CD14-positive monocyte (primary cell): ENCODE results near the gene DMBX1. TPM values are rescaled to one million over a fixed set of nuclear protein-coding genes. Genes with fewer than 3 reads are reported as not detected.

Source experiments
- DNase-seq, 3 donors: peaks; one replicate each; pipeline ENCODE4 v3.0.0-alpha.2; 2011 to 2022
- H2AFZ ChIP-seq: 2 replicates; pipeline ENCODE4 v1.6.0; 2012; ENCODE audit warnings: mild to moderate bottlenecking, low read depth, low read length, inconsistent platforms; ENCODE audit not compliant: insufficient read depth, poor library complexity, severe bottlenecking
- H3K27ac ChIP-seq, 2 donors: 1 replicate in 1 of 2; 2 replicates in 1 of 2; pipeline ENCODE4 v1.5.1; 2012 to 2013; ENCODE audit warnings: low read length in 2 of 2, control low read depth in 1 of 2, inconsistent platforms in 1 of 2, low read depth in 1 of 2, mild to moderate bottlenecking in 1 of 2
- H3K27me3 ChIP-seq, 2 donors: one replicate each; pipeline versions ENCODE4 v1.6.0 to v1.6.1; 2011 to 2013; ENCODE audit warnings: low read length in 2 of 2; ENCODE audit not compliant: control insufficient read depth in 2 of 2, insufficient read depth in 2 of 2
- H3K36me3 ChIP-seq, 2 donors: replicated peaks in 1 of 2; 1 replicate in 1 of 2; 2 replicates in 1 of 2; pipeline versions ENCODE4 v1.5.1 to v1.6.1; 2012 to 2013; ENCODE audit warnings: low read length in 2 of 2, control low read depth in 1 of 2, inconsistent platforms in 1 of 2, mild to moderate bottlenecking in 1 of 2; ENCODE audit not compliant: insufficient read depth in 2 of 2, control insufficient read depth in 1 of 2
- H3K4me1 ChIP-seq, 2 donors: 1 replicate in 1 of 2; 2 replicates in 1 of 2; pipeline versions ENCODE4 v1.5.1 to v1.6.1; 2012 to 2013; ENCODE audit warnings: low read length in 2 of 2, control low read depth in 1 of 2, inconsistent platforms in 1 of 2, mild to moderate bottlenecking in 1 of 2, moderate library complexity in 1 of 2; ENCODE audit not compliant: insufficient read depth in 2 of 2, control insufficient read depth in 1 of 2
- H3K4me2 ChIP-seq: replicated peaks from 2 replicates; pipeline ENCODE3; 2012; ENCODE audit warnings: low read length, moderate library complexity, mild to moderate bottlenecking; ENCODE audit not compliant: poor library complexity, severe bottlenecking; ENCODE audit errors: extremely low read depth
- H3K4me3 ChIP-seq, 3 experiments: fragments of 200-600 bp in 1 of 3; sonication (generic) in 1 of 3; replicated peaks in 1 of 3; 1 replicate in 2 of 3; 2 replicates in 1 of 3; pipeline ENCODE4 v1.5.1; 2011 to 2013; ENCODE audit warnings: low read length in 3 of 3, mild to moderate bottlenecking in 3 of 3, control low read depth in 2 of 3, low read depth in 2 of 3, inconsistent platforms in 1 of 3, moderate library complexity in 1 of 3
- H3K79me2 ChIP-seq: 2 replicates; pipeline ENCODE4 v1.6.0; 2012; ENCODE audit warnings: mild to moderate bottlenecking, control low read depth, inconsistent platforms, low read length, moderate library complexity; ENCODE audit not compliant: insufficient read depth
- H3K9ac ChIP-seq: 2 replicates; pipeline ENCODE4 v1.6.0; 2017; ENCODE audit warnings: low read length, mild to moderate bottlenecking; ENCODE audit not compliant: insufficient read depth, poor library complexity, severe bottlenecking
- H3K9me3 ChIP-seq, 2 donors: replicated peaks in 1 of 2; 1 replicate in 1 of 2; 2 replicates in 1 of 2; pipeline versions ENCODE4 v1.5.1 to v1.6.1; 2012 to 2013; ENCODE audit warnings: low read length in 2 of 2, control low read depth in 1 of 2; ENCODE audit not compliant: control insufficient read depth in 1 of 2, insufficient read depth in 1 of 2
- H4K20me1 ChIP-seq: 2 replicates; pipeline ENCODE4 v1.6.0; 2012; ENCODE audit warnings: mild to moderate bottlenecking, low read length, control low read depth, moderate library complexity; ENCODE audit not compliant: insufficient read depth
- H3K27ac Mint-ChIP-seq, 7 donors: one replicate each; pipeline ENCODE4 v1.8.0; 2020; ENCODE audit warnings: mild to moderate bottlenecking in 7 of 7, mixed read lengths in 7 of 7, moderate library complexity in 6 of 7, inconsistent platforms in 2 of 7
- H3K27me3 Mint-ChIP-seq, 3 donors: one replicate each; pipeline ENCODE4 v1.8.0; 2021 to 2022; ENCODE audit warnings: low read depth in 3 of 3, mild to moderate bottlenecking in 3 of 3, mixed read lengths in 3 of 3, moderate library complexity in 3 of 3, inconsistent platforms in 1 of 3
- H3K36me3 Mint-ChIP-seq, 2 donors: one replicate each; pipeline ENCODE4 v1.8.0; 2020; ENCODE audit warnings: mixed read lengths in 2 of 2, inconsistent platforms in 1 of 2, mild to moderate bottlenecking in 1 of 2
- H3K4me1 Mint-ChIP-seq: one replicate; pipeline ENCODE4 v1.8.0; 2020; ENCODE audit warnings: mild to moderate bottlenecking, mixed read lengths
- H3K4me3 Mint-ChIP-seq, 2 donors: one replicate each; pipeline ENCODE4 v1.8.0; 2020; ENCODE audit warnings: mild to moderate bottlenecking in 2 of 2, mixed read lengths in 2 of 2, moderate library complexity in 1 of 2
- H3K9me3 Mint-ChIP-seq, 7 donors: one replicate each; pipeline ENCODE4 v1.8.0; 2020 to 2022; ENCODE audit warnings: mixed read lengths in 7 of 7, mild to moderate bottlenecking in 6 of 7, moderate library complexity in 6 of 7, inconsistent platforms in 2 of 7
- WGBS: methylation state at CpG from one replicate; pipeline ENCODE4 v1.1.5; 2013; ENCODE audit warnings: missing lambda C conversion rate; ENCODE audit not compliant: insufficient coverage; 5-methylcytosine and 5-hydroxymethylcytosine counted together
- intact Hi-C, 2 donors: fragments of 100-400 bp; cut with micrococcal nuclease; formaldehyde crosslinking; loops; one replicate each; pipeline versions ENCODE4 v1.15.0 to v1.15.1; 2023
- polyA plus RNA-seq, 3 donors: library from polyadenylated mRNA; depleted of rRNA in 1 of 3; unstranded in 2 of 3; stranded (reverse) in 1 of 3; fragments of 300-500 nt in 2 of 3; fragments of >200 nt in 1 of 3; fragmentation: Illumina TruSeq in 2 of 3; gene quantifications; 1 replicate in 2 of 3; 2 replicates in 1 of 3; pipeline ENCODE4 v1.2.3, GENCODE V29; 2012 to 2021
- TF ChIP-seq, protein P1 (sequence below): fragments of 200-600 bp; IDR thresholded peaks from one replicate; pipeline ENCODE4 v1.8.0; 2022; ENCODE audit warnings: antibody characterized with exemption, mild to moderate bottlenecking

DMBX1 gene
- polyA plus RNA-seq, 3 donors = not detected

DNA sequence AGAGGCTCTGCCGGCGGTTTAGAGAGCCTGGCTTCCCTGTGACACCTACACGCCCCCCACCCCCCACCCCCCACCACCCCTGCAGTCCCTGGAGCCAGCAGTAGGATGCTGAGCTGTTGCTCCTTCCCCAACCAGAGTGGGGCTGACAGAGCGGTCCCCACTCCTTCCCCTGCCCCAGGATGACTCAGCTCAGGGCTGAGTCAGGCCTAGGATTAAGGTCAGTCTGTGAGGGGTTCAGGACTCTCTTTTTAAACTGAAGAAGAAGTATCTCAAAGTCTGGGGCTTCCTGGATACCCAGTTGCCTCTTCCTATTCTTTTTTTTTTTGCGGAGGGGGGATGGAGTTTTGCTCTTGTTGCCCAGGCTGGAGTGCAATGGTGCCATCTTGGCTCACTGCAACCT lies 19.1 kb downstream of the DMBX1 start:
- Mint-ChIP-seq H3K4me1 (no peaks in the 10 kb centered on the region), H3K27me3 (peaks cover 5 to 13% (median 6%) of the 10 kb centered on the region in 3 donors)
- H4K20me1 ChIP-seq = no peaks in the 10 kb centered on the region

DNA sequence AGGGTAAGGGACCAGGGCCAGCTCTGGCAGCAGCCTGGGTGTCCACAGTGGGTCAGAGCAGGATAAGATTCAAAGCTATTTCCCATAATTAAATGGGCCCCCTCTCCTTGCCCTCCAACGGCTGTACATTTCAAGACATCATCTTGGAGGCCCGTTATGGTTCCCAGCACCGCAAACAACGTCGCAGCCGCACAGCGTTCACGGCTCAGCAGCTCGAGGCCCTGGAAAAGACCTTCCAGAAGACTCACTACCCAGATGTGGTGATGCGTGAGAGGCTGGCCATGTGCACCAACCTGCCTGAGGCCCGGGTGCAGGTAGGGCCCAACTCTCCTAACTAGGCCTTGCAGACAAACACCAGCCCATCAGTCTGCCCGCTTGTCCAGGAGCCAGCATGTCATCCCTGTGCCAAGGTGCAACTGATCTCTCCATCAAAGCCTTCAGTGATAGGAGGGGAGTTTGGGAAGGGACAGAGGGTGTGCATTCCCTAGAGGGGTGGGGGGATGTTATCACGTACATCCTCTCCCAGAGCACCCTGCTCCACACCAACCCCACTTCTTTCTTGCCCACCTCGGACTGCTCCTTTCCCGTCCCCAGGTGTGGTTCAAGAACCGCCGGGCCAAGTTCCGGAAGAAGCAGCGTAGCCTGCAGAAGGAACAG lies 20.8 kb downstream of the DMBX1 start:
- H3K27me3 ChIP-seq = peaks cover 0 to 5% of the 10 kb centered on the region in 2 donors
- no peak overlapping the region for H3K4me3 Mint-ChIP-seq
- no peak overlapping the region for H3K9ac ChIP-seq
- H3K27ac Mint-ChIP-seq = no peak overlapping the region
- DNase-seq = no peak
- H3K4me2 ChIP-seq = no peak overlapping the region
- TF ChIP-seq, protein P1, sequence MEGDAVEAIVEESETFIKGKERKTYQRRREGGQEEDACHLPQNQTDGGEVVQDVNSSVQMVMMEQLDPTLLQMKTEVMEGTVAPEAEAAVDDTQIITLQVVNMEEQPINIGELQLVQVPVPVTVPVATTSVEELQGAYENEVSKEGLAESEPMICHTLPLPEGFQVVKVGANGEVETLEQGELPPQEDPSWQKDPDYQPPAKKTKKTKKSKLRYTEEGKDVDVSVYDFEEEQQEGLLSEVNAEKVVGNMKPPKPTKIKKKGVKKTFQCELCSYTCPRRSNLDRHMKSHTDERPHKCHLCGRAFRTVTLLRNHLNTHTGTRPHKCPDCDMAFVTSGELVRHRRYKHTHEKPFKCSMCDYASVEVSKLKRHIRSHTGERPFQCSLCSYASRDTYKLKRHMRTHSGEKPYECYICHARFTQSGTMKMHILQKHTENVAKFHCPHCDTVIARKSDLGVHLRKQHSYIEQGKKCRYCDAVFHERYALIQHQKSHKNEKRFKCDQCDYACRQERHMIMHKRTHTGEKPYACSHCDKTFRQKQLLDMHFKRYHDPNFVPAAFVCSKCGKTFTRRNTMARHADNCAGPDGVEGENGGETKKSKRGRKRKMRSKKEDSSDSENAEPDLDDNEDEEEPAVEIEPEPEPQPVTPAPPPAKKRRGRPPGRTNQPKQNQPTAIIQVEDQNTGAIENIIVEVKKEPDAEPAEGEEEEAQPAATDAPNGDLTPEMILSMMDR = no peak
- no peaks in the 10 kb centered on the region for H3K9me3 Mint-ChIP-seq
- H2AFZ ChIP-seq = no peak overlapping the region
- WGBS = 97% methylated on average over 17 of the region's 19 CpGs
- intact Hi-C loops = no loop called here
- H3K36me3 Mint-ChIP-seq = no peaks in the 10 kb centered on the region
- no peaks in the 10 kb centered on the region for H4K20me1 ChIP-seq
- no peaks in the 10 kb centered on the region for H3K9me3 ChIP-seq
- H3K4me3 ChIP-seq = no peak overlapping the region
- H3K36me3 ChIP-seq = no peaks in the 10 kb centered on the region
- H3K4me1 ChIP-seq = no peaks in the 10 kb centered on the region
- no peaks in the 10 kb centered on the region for H3K79me2 ChIP-seq
- H3K27ac ChIP-seq = no peak overlapping the region
- H3K4me1 Mint-ChIP-seq = no peaks in the 10 kb centered on the region
- H3K27me3 Mint-ChIP-seq = peaks cover 6 to 21% (median 10%) of the 10 kb centered on the region in 3 donors

More for the DNA sequence above, 19.1 kb downstream of the DMBX1 start:
- Mint-ChIP-seq H3K4me3 (no peak overlapping the region), H3K9me3 (no peaks in the 10 kb centered on the region), H3K36me3 (no peaks in the 10 kb centered on the region), H3K27ac (no peak overlapping the region)
- Histone ChIP-seq H3K4me2 (no peak overlapping the region), H3K4me3 (no peak overlapping the region), H3K36me3 (no peaks in the 10 kb centered on the region), H2AFZ (no peak overlapping the region), H3K27ac (no peak overlapping the region), H3K9me3 (no peaks in the 10 kb centered on the region), H3K79me2 (no peaks in the 10 kb centered on the region), H3K4me1 (no peaks in the 10 kb centered on the region), H3K9ac (no peak overlapping the region), H3K27me3 (peaks cover 0 to 5% of the 10 kb centered on the region in 2 donors)
- no CpG with 5 or more reads among the region's 5 CpGs for WGBS
- DNase-seq = no peak
- intact Hi-C loops = no loop called here
- TF ChIP-seq, protein P1 = no peak
